Measurements from ENCODE around the gene TBC1D19.

TBC1D19 gene

DNA sequence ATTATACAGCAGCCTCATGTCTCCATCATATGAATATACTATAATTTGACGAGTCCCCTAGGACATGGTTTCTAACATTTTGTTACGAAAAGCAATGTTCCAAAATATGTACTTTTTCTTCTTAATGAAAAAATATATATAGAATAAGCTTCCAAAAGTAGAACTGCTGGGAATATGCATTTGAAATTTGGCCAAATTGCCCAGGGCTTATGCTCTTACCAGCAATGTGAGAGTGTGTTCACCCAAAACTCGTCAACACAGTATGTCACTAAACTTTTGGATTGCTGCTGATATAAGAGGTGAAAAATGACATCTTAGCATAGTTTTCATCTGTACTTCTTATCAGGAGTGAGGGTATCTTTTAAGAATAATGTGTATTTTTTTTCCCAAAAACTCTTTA, 212.2 kb downstream of the TBC1D19 start:
- CTCF ChIA-PET, result no interaction called here

DNA sequence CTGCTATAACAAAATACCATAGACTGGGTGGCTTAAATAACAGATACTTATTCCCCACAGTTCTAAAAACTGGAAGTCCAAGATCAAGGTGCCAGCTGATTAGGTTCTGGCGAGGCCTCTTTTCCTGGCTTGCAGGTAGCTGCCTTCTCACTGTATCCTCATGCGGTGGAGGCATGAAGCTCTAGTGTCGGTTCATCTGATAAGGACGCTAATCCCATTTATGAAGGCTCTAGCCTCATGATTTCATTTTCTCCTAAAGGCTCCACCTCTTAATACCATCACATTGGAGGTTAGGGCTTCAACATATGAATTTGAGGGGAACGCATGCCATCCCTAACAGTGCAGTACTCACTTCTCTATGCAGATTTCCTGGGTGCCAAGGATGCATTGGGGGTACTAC, 218.9 kb downstream of the TBC1D19 start:
- Mint-ChIP-seq H3K4me1 (peaks cover 11% of the 10 kb centered on the region), H3K36me3 (no peaks in the 10 kb centered on the region), H3K27ac (no peak overlapping the region), H3K27me3 (peaks cover 3% of the 10 kb centered on the region), H3K4me3 (no peak overlapping the region), H3K9me3 (no peaks in the 10 kb centered on the region)
- no peak for DNase-seq
- CTCF ChIA-PET, result no interaction called here

More for the DNA sequence above, 212.2 kb downstream of the TBC1D19 start:
- no peak for DNase-seq
- Mint-ChIP-seq H3K4me1 (peaks cover 5% of the 10 kb centered on the region), H3K27ac (no peak overlapping the region), H3K36me3 (no peaks in the 10 kb centered on the region), H3K4me3 (no peak overlapping the region), H3K9me3 (no peaks in the 10 kb centered on the region), H3K27me3 (peaks cover 5% of the 10 kb centered on the region)

- DNase-seq, result no peak
- Mint-ChIP-seq H3K4me1 (peaks cover 11% of the 10 kb centered on the region), H3K27ac (no peak overlapping the region), H3K27me3 (peaks cover 3% of the 10 kb centered on the region), H3K4me3 (no peak overlapping the region), H3K9me3 (no peaks in the 10 kb centered on the region), H3K36me3 (no peaks in the 10 kb centered on the region)
- CTCF ChIA-PET, result no interaction called here
Measured at GRCh38 chr4:26803211-26803861, 219.5 kb downstream of the TBC1D19 start.

DNA sequence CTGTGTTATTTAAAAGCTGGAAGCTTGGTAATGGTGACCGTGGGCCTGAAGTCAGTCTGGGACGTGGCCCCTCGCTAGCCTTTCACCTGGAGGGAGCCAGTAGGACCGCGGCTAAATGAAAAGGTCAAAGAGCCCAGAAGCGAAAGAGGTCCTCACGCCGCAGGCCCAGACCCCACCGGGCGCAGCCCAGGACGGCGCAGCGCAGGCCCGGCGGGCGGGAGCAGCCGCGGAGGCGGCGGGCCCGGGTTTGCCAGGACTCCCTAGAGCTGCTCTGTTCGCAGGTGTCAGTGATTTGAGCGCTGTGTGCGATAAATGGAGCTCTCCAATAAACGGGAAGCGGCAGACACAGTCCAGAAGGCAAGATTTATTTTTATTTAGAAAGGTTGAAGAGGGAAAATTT, 220.6 kb downstream of the TBC1D19 start:
- CTCF ChIA-PET, result no interaction called here
- Mint-ChIP-seq H3K4me3 (no peak overlapping the region), H3K27ac (no peak overlapping the region), H3K36me3 (no peaks in the 10 kb centered on the region), H3K4me1 (peaks cover 11% of the 10 kb centered on the region), H3K9me3 (no peaks in the 10 kb centered on the region), H3K27me3 (peaks cover 3% of the 10 kb centered on the region)
- DNase-seq, result no peak

DNA sequence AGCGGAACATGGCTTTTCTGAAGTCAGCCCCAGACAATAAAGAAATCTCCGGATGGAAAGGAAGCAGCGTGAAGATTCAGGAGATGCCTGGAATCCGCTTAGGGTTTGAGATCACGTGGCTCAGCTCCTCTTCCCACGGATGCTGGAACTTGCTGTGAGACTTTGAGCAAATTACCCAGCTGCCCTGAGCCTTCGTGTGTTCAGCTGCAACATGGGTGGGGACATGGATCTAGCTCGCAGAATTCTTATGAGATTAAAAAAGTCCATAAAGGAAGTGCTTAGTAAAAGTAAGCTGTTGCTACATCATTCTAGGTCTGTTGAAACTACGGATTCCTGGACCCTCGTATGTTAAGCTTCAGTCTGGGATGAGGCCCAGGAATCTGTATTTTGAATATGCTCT, 221.0 kb downstream of the TBC1D19 start:
- Mint-ChIP-seq H3K36me3 (no peaks in the 10 kb centered on the region), H3K27ac (no peak overlapping the region), H3K27me3 (peaks cover 6% of the 10 kb centered on the region), H3K9me3 (no peaks in the 10 kb centered on the region), H3K4me1 (peaks cover 11% of the 10 kb centered on the region), H3K4me3 (no peak overlapping the region)
- CTCF ChIA-PET, result no interaction called here
- DNase-seq, result no peak

Data from activated naive CD4-positive, alpha-beta T cell treated with anti-CD3 and anti-CD28 coated beads, Interleukin-2, amount 10 ng/mL, durations not matched to agents 7 days and 5 days (primary cell).